H7 (cell line): Measurements from ENCODE around the gene CD6. TPM values are rescaled to one million over a fixed set of nuclear protein-coding genes. Genes with fewer than 3 reads are reported as not detected.
A peak's percentile ranks its signal among the peaks of the same experiment; 100 is the strongest.
"Not testable (repeated sequence)": the region's sequence is repeated elsewhere in the genome, so short reads cannot be mapped to it uniquely, and the experiment has no call there.

Experiments used
- DNase-seq: peaks from one replicate; pipeline ENCODE4 v3.0.0; 2012
- H3K27me3 ChIP-seq: 2 replicates; pipeline ENCODE4 v1.6.0; 2011; ENCODE audit warnings: mild to moderate bottlenecking, low read length; ENCODE audit not compliant: control insufficient read depth, insufficient read depth
- H3K36me3 ChIP-seq: replicated peaks from 2 replicates; pipeline ENCODE4 v1.5.1; 2011; ENCODE audit warnings: low read length; ENCODE audit not compliant: control insufficient read depth, insufficient read depth
- H3K4me3 ChIP-seq: 2 replicates; pipeline ENCODE4 v1.5.1; 2011; ENCODE audit warnings: low read depth, mild to moderate bottlenecking, control low read depth, low read length, moderate library complexity; ENCODE audit not compliant: insufficient read depth
- total RNA-seq: library from RNA; depleted of rRNA; stranded (reverse); fragments of >200 nt; shearing (Covaris generic); gene quantifications from 2 replicates; pipeline ENCODE4 v1.2.3, GENCODE V29; 2014

CD6 gene
- total RNA-seq, 1 experiment from 2014 or later, result not detected

GRCh38 chr11:60954421-60954820, 17.1 kb upstream of the CD6 start:
- DNase-seq, result no peak
- Histone ChIP-seq H3K36me3 (no peaks in the 10 kb centered on the region), H3K27me3 (peaks cover 25% of the 10 kb centered on the region), H3K4me3 (no peak overlapping the region)

- Histone ChIP-seq H3K4me3 (no peak overlapping the region), H3K27me3 (peaks cover 19% of the 10 kb centered on the region)
These were observed 15.9 kb upstream of the CD6 start for GRCh38 chr11:60955571-60955970.

DNA sequence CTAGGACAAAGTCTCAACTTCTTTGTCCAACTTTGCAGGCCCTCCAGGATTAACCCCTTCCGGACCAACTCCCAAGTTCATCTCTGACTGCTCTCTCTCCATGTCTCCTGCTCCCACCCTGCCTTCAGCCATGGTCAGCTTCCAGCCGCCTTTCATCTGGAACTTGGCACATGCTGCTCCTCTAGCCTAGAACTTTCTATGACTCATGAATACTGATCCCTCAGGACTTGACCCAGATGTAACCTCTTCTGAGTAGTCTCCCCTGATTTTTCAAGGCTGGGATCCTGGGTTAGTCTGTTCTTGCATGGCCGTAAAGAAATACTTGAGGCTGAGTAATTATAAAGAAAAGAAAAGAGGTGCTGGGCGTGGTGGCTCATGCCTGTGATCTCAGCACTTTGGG, 14.3 kb upstream of the CD6 start:
- H3K27me3 ChIP-seq, result peaks cover 8% of the 10 kb centered on the region; the same call in 1 of the 2 replicates
- DNase-seq, result no peak

More at GRCh38 chr11:60955571-60955970, 15.9 kb upstream of the CD6 start:
- DNase-seq, result no peak
- H3K36me3 ChIP-seq, result no peaks in the 10 kb centered on the region

GRCh38 chr11:60959431-60959830, 12.0 kb upstream of the CD6 start:
- DNase-seq, result no peak
- no peaks in the 10 kb centered on the region for H3K27me3 ChIP-seq
- H3K4me3 ChIP-seq, result no peak overlapping the region
- H3K36me3 ChIP-seq, result no peaks in the 10 kb centered on the region

More for the DNA sequence above, 14.3 kb upstream of the CD6 start:
- Histone ChIP-seq H3K4me3 (no peak overlapping the region), H3K36me3 (no peaks in the 10 kb centered on the region)

DNA sequence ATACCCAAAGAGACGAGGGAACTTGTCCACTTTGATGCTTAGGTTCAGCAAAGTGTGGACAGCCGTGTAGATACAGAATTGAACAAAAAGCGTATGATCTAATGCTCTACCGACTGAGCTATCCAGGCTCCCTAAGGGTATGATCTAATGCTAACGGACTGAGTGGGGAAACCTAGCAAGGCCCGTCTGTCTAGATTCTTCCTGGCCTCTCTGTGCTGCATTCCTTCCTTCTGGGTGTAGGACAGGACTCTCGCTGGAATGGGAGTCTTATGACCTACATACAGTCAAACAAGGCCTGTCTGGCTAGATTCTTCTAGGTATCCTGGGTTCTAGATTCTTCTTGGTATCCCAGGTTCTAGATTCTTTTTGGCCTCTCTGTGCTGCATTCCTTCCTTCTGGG, 11.1 kb upstream of the CD6 start:
- no peak for DNase-seq
- H3K4me3 ChIP-seq, result no peak overlapping the region
- no peaks in the 10 kb centered on the region for H3K27me3 ChIP-seq
- no peaks in the 10 kb centered on the region for H3K36me3 ChIP-seq

- DNase-seq, result no peak
- Histone ChIP-seq H3K4me3 (no peak overlapping the region), H3K27me3 (no peaks in the 10 kb centered on the region), H3K36me3 (no peaks in the 10 kb centered on the region)
These were observed 6.7 kb upstream of the CD6 start for GRCh38 chr11:60964801-60965200.

GRCh38 chr11:60966890-60967289, 4.6 kb upstream of the CD6 start:
- no peaks in the 10 kb centered on the region for H3K27me3 ChIP-seq
- H3K4me3 ChIP-seq, result no peak overlapping the region
- no peaks in the 10 kb centered on the region for H3K36me3 ChIP-seq
- no peak for DNase-seq

- H3K36me3 ChIP-seq, result no peaks in the 10 kb centered on the region
- no peak for DNase-seq
- H3K4me3 ChIP-seq, result no peak overlapping the region
- no peaks in the 10 kb centered on the region for H3K27me3 ChIP-seq
These were observed 3.3 kb upstream of the CD6 start for GRCh38 chr11:60968223-60968622.

GRCh38 chr11:60970369-60970774, 1.1 kb upstream of the CD6 start:
- Histone ChIP-seq H3K4me3 (no peak overlapping the region), H3K27me3 (no peaks in the 10 kb centered on the region), H3K36me3 (no peaks in the 10 kb centered on the region)
- peak; percentile 86 for DNase-seq

DNA sequence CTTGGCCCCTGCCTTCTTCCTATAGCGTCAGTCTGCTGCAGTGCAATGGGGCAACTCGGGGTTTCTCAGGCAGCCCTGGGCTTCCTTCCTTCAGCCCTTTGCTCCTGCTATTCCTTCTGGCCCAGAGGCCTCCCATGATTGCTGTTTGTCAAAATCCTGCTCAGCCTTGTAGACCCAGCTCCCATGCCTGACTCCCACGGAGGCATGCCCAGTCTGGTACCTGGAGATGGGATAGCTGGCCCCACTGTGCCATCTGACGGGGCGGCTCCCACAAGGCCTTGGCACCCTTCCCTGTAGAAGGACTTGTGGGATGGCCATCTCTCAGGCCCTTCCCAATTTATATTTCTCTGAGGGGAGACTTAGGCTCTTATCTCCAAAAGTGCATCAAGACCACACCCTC, 590 bp upstream of the CD6 start:
- no peak overlapping the region for H3K4me3 ChIP-seq
- H3K36me3 ChIP-seq, result no peaks in the 10 kb centered on the region
- no peaks in the 10 kb centered on the region for H3K27me3 ChIP-seq
- no peak for DNase-seq

DNA sequence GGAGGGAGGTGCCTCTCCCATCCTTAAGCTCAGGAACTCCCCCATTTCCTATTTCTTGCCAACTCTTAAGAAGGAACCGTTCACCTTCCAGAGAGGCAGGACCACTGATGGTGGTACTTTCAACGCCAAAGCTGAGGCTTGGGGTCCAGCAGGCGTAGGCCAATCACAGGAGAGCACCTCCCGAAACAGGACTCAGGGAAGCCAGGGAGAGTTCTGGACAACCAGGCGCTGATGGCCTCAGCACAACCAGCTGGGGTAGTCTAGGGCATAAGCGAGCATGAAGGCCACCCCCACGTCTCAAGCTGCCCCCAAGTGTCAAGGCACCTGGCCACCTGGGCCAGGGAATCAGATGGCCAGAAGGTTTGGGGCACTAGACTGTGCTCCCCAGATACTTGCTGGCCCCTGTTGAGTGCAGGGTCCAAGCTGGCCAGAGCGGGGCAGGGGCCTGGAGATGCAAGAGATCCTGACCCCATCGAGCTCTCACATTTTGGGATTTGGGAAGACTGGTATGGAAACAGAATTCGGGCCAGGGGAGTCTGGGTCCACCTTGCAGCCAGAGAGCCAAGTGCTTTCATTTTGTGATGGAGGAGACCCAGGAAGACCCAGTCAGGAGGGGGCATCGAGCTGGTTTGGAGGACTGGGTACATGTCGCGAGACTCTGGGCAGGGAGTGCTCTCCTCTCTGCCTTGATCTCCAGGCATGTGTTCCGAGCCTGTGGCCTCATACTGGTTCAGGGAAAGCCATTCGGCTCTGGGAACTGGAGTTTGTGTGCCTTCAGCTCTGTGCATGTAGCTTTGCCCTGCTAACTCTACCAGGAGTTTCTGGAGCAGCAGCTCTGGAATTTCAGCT, 926 bp downstream of the CD6 start:
- Histone ChIP-seq H3K4me3 (no peak overlapping the region), H3K27me3 (no peaks in the 10 kb centered on the region), H3K36me3 (no peaks in the 10 kb centered on the region)
- DNase-seq, result no peak

GRCh38 chr11:60973699-60974098, 2.2 kb downstream of the CD6 start:
- no peak for DNase-seq
- no peak overlapping the region for H3K4me3 ChIP-seq
- no peaks in the 10 kb centered on the region for H3K36me3 ChIP-seq
- H3K27me3 ChIP-seq, result no peaks in the 10 kb centered on the region

DNA sequence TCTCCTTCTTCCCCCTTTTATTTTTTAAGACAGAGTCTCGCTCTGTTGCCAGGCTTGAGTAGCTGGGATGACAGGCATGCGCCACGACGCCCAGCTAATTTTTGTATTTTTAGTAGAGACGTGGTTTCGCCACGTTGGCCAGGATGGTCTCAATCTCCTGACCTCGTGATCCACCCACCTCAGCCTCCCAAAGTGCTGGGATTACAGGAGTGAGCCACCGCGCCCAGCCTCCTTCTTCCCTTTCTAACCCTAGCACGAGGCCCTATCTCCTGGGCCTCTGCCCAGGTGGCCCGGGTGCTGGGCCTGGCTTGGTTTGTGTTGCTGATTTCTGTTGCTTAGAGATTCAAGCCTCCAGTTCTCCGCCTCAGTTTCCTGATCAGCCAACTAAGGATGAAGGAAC, 2.8 kb downstream of the CD6 start:
- not testable (repeated sequence) for H3K36me3 ChIP-seq, H3K27me3 ChIP-seq, H3K4me3 ChIP-seq, DNase-seq

- DNase-seq, result no peak
- Histone ChIP-seq H3K36me3 (no peaks in the 10 kb centered on the region), H3K27me3 (no peaks in the 10 kb centered on the region), H3K4me3 (no peak overlapping the region)
These were observed 3.2 kb downstream of the CD6 start for GRCh38 chr11:60974726-60975125.

GRCh38 chr11:60977224-60977623, 5.7 kb downstream of the CD6 start:
- H3K4me3 ChIP-seq, result no peak overlapping the region
- no peaks in the 10 kb centered on the region for H3K27me3 ChIP-seq
- DNase-seq, result no peak
- H3K36me3 ChIP-seq, result no peaks in the 10 kb centered on the region
